ENCODE measurements around the gene HNRNPAB. TPM values are rescaled to one million over a fixed set of nuclear protein-coding genes. Genes with fewer than 3 reads are reported as not detected.

Gene HNRNPAB
- total and polyA plus RNA-seq, 2 experiments from 2014 or later: 47.6 to 117 TPM

- no peaks in the 10 kb centered on the region for H3K9me2 ChIP-seq (ENCODE audit: insufficient read depth)
- 39 to 40% methylated on average over 6 of the region's 6 CpGs for WGBS, 2 experiments (ENCODE audit: low coverage in 1 of 2, low lambda C conversion rate in 2 of 2, missing lambda C conversion rate in 2 of 2)
- H3K9me3 ChIP-seq (ENCODE audit: low read depth): no peaks in the 10 kb centered on the region
- H3K4me3 ChIP-seq: no peak overlapping the region
- in situ Hi-C loops (cut with MboI): no loop called here
- no peaks in the 10 kb centered on the region for H3K27me3 ChIP-seq (replicated peaks; ENCODE audit: insufficient read depth)
- TF ChIP-seq EZH2 (IDR thresholded peaks at IDR 0.05; ENCODE audit: insufficient read depth, poor library complexity, severe bottlenecking): no peak
- no peak for TF ChIP-seq EZH2phosphoT487 (IDR thresholded peaks at IDR 0.05; ENCODE audit: insufficient read depth, low read depth)
- no peak overlapping the region; the same call in 1 of the 2 replicates for H2AFZ ChIP-seq
- H3K4me1 ChIP-seq (ENCODE audit: insufficient read depth): no peaks in the 10 kb centered on the region
- no peaks in the 10 kb centered on the region for H4K20me1 ChIP-seq (ENCODE audit: insufficient read depth)
- H3K9ac ChIP-seq: no peak overlapping the region
- no peak overlapping the region for H3K27ac ChIP-seq
- no peak overlapping the region for H3K4me2 ChIP-seq (ENCODE audit: unreplicated experiment)
- 0 out of 2 replicates have a peak, but pooled peaks cover 4% of the 10 kb centered on the region for H3F3A ChIP-seq (ENCODE audit: insufficient read depth)
- H3K36me3 ChIP-seq (ENCODE audit: low read depth): no peaks in the 10 kb centered on the region
- no peaks in the 10 kb centered on the region for H3K79me2 ChIP-seq (ENCODE audit: insufficient read depth)
- peak; percentile 41 for DNase-seq
Observed at GRCh38 chr5:178186427-178186826, 17.9 kb upstream of the HNRNPAB start.

GRCh38 chr5:178187014-178187413, 17.3 kb upstream of the HNRNPAB start, which contains the start of gene GMCL2:
GMCL2 (minus strand) TSS chr5:178187371; CDS start chr5:178187299, 72 bp downstream.
- no peak within 1 kb of the TSS for H3K27ac ChIP-seq
- no peaks in the 10 kb centered on the region for H3K36me3 ChIP-seq (ENCODE audit: low read depth)
- H3K9me2 ChIP-seq (ENCODE audit: insufficient read depth): no peaks in the 10 kb centered on the region
- WGBS, 2 experiments (ENCODE audit: low coverage in 1 of 2, low lambda C conversion rate in 2 of 2, missing lambda C conversion rate in 2 of 2): 90 to 95% methylated on average over 20 to 27 of the region's 27 CpGs
- H3K4me3 ChIP-seq: no peak within 1 kb of the TSS
- no peaks in the 10 kb centered on the region for H3K9me3 ChIP-seq (ENCODE audit: low read depth)
- no peaks in the 10 kb centered on the region for H3K27me3 ChIP-seq (replicated peaks; ENCODE audit: insufficient read depth)
- 0 out of 2 replicates have a peak, but pooled peaks cover 4% of the 10 kb centered on the region for H3F3A ChIP-seq (ENCODE audit: insufficient read depth)
- H3K4me1 ChIP-seq (ENCODE audit: insufficient read depth): 0 out of 2 replicates have a peak, but pooled peaks cover under 1% of the 10 kb centered on the region
- H3K79me2 ChIP-seq (ENCODE audit: insufficient read depth): no peaks in the 10 kb centered on the region
- in situ Hi-C loops (cut with MboI): no loop called here
- TF ChIP-seq EZH2 (IDR thresholded peaks at IDR 0.05; ENCODE audit: insufficient read depth, poor library complexity, severe bottlenecking): no peak
- no peak for TF ChIP-seq EZH2phosphoT487 (IDR thresholded peaks at IDR 0.05; ENCODE audit: insufficient read depth, low read depth)
- H4K20me1 ChIP-seq (ENCODE audit: insufficient read depth): no peaks in the 10 kb centered on the region
- H3K9ac ChIP-seq: no peak within 1 kb of the TSS
- no peak within 1 kb of the TSS; the same call in 1 of the 2 replicates for H2AFZ ChIP-seq
- no peak within 1 kb of the TSS for H3K4me2 ChIP-seq (ENCODE audit: unreplicated experiment)
- DNase-seq: no peak

DNA sequence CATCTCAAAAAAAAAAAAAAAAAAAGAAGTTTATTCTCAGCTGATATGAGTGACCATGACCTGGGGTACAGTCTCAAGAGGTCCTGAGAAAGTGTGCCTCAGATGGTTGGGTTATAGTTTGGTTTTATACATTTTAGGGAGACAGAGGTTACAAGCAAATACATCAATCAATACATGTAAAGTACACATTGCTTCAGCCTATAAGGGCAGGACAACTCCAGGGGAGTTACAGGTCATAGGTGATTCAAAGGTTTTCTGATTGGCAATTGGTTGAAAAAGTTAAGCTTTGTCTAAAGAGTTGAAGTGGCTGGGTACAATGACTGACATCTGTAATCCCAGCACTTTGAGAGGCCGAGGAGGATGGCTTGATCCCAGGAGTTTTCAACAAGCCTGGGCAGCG, 14.9 kb upstream of the HNRNPAB start:
- H3K4me3 ChIP-seq: no peak overlapping the region
- H3F3A ChIP-seq (ENCODE audit: insufficient read depth): 0 out of 2 replicates have a peak, but pooled peaks cover 4% of the 10 kb centered on the region
- H3K4me2 ChIP-seq (ENCODE audit: unreplicated experiment): no peak overlapping the region
- in situ Hi-C loops (cut with MboI): no loop called here
- no peaks in the 10 kb centered on the region for H3K36me3 ChIP-seq (ENCODE audit: low read depth)
- H3K9me2 ChIP-seq (ENCODE audit: insufficient read depth): no peaks in the 10 kb centered on the region
- TF ChIP-seq EZH2 (IDR thresholded peaks at IDR 0.05; ENCODE audit: insufficient read depth, poor library complexity, severe bottlenecking) (no peak), EZH2phosphoT487 (IDR thresholded peaks at IDR 0.05; ENCODE audit: insufficient read depth, low read depth) (no peak)
- 0 out of 2 replicates have a peak, but pooled peaks cover 3% of the 10 kb centered on the region for H3K4me1 ChIP-seq (ENCODE audit: insufficient read depth)
- peaks cover 2% of the 10 kb centered on the region; the same call in 1 of the 2 replicates for H3K27me3 ChIP-seq (replicated peaks; ENCODE audit: insufficient read depth)
- H3K9me3 ChIP-seq (ENCODE audit: low read depth): no peaks in the 10 kb centered on the region
- no peaks in the 10 kb centered on the region for H3K79me2 ChIP-seq (ENCODE audit: insufficient read depth)
- 75 to 85% methylated on average over 2 of the region's 2 CpGs for WGBS, 2 experiments (ENCODE audit: low coverage in 1 of 2, low lambda C conversion rate in 2 of 2, missing lambda C conversion rate in 2 of 2)
- no peaks in the 10 kb centered on the region for H4K20me1 ChIP-seq (ENCODE audit: insufficient read depth)
- no peak overlapping the region for H3K9ac ChIP-seq
- H3K27ac ChIP-seq: no peak overlapping the region
- H2AFZ ChIP-seq: no peak overlapping the region
- no peak for DNase-seq

DNA sequence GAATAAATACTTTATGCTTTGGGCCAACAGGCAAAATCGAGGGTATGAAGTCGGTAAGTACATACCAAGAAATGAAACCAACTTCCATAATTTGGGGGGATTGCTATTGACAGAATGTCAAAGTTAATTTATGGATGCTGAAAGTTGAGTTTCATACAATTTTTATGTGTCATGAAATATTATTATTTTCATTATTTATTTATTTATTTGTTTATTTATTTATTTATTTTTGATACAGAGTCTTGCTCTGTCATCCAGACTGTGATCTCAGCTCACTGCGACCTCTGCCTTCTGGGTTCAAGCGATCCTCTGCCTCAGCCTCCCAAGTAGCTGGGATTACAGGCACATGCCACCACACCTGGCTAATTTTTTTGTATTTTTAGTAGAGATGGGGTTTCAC, 12.7 kb upstream of the HNRNPAB start:
- Histone ChIP-seq H3K79me2 (ENCODE audit: insufficient read depth) (no peaks in the 10 kb centered on the region), H3K36me3 (ENCODE audit: low read depth) (no peaks in the 10 kb centered on the region), H3K9me3 (ENCODE audit: low read depth) (no peaks in the 10 kb centered on the region), H3K9me2 (ENCODE audit: insufficient read depth) (no peaks in the 10 kb centered on the region), H4K20me1 (ENCODE audit: insufficient read depth) (no peaks in the 10 kb centered on the region), H3K4me1 (ENCODE audit: insufficient read depth) (0 out of 2 replicates have a peak, but pooled peaks cover 3% of the 10 kb centered on the region), H2AFZ (no peak overlapping the region), H3K9ac (no peak overlapping the region), H3F3A (ENCODE audit: insufficient read depth) (0 out of 2 replicates have a peak, but pooled peaks cover 1% of the 10 kb centered on the region), H3K27ac (no peak overlapping the region), H3K27me3 (replicated peaks; ENCODE audit: insufficient read depth) (peaks cover 13% of the 10 kb centered on the region), H3K4me3 (no peak overlapping the region), H3K4me2 (ENCODE audit: unreplicated experiment) (no peak overlapping the region)
- DNase-seq: no peak
- in situ Hi-C loops (cut with MboI): no loop called here
- 84 to 89% methylated on average over 4 of the region's 4 CpGs for WGBS, 2 experiments (ENCODE audit: low coverage in 1 of 2, low lambda C conversion rate in 2 of 2, missing lambda C conversion rate in 2 of 2)
- TF ChIP-seq EZH2 (IDR thresholded peaks at IDR 0.05; ENCODE audit: insufficient read depth, poor library complexity, severe bottlenecking) (no peak), EZH2phosphoT487 (IDR thresholded peaks at IDR 0.05; ENCODE audit: insufficient read depth, low read depth) (no peak)
